ENCODE measurements around the gene SPATA3.

SPATA3 gene

DNA sequence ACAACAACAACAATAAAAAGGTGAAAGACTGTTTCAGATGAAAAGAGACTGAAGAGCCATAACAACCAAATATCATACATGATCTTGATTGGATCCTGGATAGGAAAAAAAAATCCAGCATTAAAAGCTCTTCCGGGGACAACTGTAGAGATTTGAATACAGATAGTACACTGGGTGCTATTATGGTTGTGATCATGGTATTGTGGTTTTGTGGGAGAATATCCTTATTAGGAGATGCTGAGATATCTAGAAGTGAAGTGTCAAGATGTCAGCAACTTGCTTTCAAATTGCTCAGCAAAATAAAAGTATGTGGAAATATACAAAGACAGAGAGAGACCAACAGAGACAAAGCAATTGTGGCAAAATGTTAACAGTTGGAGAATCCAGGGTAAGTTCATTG is 15.5 kb upstream of the SPATA3 start:
- TF ChIP-seq, protein P1, sequence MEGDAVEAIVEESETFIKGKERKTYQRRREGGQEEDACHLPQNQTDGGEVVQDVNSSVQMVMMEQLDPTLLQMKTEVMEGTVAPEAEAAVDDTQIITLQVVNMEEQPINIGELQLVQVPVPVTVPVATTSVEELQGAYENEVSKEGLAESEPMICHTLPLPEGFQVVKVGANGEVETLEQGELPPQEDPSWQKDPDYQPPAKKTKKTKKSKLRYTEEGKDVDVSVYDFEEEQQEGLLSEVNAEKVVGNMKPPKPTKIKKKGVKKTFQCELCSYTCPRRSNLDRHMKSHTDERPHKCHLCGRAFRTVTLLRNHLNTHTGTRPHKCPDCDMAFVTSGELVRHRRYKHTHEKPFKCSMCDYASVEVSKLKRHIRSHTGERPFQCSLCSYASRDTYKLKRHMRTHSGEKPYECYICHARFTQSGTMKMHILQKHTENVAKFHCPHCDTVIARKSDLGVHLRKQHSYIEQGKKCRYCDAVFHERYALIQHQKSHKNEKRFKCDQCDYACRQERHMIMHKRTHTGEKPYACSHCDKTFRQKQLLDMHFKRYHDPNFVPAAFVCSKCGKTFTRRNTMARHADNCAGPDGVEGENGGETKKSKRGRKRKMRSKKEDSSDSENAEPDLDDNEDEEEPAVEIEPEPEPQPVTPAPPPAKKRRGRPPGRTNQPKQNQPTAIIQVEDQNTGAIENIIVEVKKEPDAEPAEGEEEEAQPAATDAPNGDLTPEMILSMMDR (IDR thresholded peaks at IDR 0.05; ENCODE audit: low read length, missing control alignments), result no peak
- no peak for DNase-seq (ENCODE audit: low read depth)
- no peak overlapping the region for H3K4me3 ChIP-seq (replicated peaks; ENCODE audit: low read depth, low read length)

DNA sequence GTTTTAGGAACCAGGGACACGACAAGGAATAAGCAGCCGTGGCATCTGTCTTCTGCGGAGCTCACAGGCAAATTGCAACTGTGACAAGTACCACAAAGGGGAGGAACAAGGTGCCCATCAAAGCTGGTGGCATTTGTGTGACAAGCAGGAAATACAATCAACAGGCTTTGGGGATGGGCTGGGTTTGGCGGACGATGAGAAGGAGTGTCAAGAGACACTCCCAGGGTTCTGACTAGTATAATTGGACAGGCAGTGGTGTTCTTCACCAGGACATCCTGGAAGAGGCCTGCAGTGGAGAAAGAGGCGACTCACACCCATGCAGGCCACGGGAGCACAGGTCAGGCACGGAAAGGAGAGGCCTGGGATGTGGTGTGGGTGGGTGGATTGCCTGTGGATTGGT is 14.2 kb upstream of the SPATA3 start:
- no peak overlapping the region for H3K4me3 ChIP-seq (replicated peaks; ENCODE audit: low read depth, low read length)
- TF ChIP-seq, protein P1 (IDR thresholded peaks at IDR 0.05; ENCODE audit: low read length, missing control alignments), result no peak
- no peak for DNase-seq (ENCODE audit: low read depth)

DNA sequence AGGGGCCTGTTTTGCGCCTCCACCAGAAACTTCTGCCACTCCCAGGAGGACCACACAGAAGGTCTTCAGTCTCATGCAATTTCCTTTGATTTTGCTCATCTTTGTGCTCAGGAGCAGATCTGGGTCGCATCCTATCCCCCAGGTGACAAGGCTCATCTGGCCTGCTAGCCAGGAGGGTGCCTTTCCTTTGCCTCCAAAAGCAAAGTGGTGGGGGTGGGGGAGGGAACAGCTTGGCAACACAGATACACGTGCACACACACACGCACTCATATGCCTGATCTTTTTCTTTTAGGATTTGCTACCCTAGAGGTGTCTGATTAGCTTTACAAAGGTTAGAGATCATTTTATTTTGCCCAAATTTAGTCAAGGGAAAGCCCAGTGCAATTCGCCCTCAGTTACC is 13.8 kb upstream of the SPATA3 start:
- no peak overlapping the region for H3K4me3 ChIP-seq (replicated peaks; ENCODE audit: low read depth, low read length)
- TF ChIP-seq, protein P1 (IDR thresholded peaks at IDR 0.05; ENCODE audit: low read length, missing control alignments), result no peak
- DNase-seq (ENCODE audit: low read depth), result no peak

DNA sequence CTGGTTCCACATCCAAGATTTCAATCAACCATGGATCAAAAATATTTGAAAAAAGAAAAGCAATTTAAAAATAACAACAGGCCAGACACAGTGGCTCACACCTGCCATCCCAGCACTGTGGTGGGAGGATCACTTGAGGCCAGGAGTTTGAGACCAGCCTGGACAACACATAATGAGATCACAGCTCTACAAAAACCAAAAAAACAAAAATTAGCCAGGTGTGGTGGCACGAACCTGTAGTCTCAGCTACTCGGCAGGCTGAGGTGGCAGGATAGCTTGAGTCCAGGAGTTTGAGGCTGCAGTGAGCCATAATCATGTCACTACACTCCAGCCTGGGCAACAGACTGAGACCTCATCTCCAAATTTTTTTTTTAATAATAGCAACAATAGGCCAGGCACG is 13.4 kb upstream of the SPATA3 start:
- no peak overlapping the region for H3K4me3 ChIP-seq (replicated peaks; ENCODE audit: low read depth, low read length)
- TF ChIP-seq, protein P1 (IDR thresholded peaks at IDR 0.05; ENCODE audit: low read length, missing control alignments), result no peak
- no peak for DNase-seq (ENCODE audit: low read depth)

DNA sequence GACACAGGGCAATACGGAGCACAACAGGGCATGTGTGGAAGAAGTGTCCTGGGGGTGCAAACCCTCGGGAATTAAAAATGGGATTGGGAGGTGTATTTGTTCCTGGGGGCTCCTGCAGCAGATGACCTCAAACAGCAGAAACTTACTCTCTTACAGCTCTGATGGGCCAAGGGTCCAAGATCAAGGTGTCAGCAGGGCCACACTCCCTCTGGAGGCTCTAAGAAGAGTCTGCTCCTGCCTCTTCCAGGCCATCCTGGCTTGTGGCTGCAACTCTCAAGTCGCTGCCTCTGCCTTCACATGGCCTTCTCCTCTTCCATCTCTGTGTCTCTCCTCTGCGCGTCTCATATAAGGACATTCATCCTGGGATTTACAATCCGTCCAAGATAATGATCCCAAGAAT is 12.4 kb upstream of the SPATA3 start:
- TF ChIP-seq, protein P1 (IDR thresholded peaks at IDR 0.05; ENCODE audit: low read length, missing control alignments), result no peak
- no peak overlapping the region for H3K4me3 ChIP-seq (replicated peaks; ENCODE audit: low read depth, low read length)
- DNase-seq (ENCODE audit: low read depth), result no peak

DNA sequence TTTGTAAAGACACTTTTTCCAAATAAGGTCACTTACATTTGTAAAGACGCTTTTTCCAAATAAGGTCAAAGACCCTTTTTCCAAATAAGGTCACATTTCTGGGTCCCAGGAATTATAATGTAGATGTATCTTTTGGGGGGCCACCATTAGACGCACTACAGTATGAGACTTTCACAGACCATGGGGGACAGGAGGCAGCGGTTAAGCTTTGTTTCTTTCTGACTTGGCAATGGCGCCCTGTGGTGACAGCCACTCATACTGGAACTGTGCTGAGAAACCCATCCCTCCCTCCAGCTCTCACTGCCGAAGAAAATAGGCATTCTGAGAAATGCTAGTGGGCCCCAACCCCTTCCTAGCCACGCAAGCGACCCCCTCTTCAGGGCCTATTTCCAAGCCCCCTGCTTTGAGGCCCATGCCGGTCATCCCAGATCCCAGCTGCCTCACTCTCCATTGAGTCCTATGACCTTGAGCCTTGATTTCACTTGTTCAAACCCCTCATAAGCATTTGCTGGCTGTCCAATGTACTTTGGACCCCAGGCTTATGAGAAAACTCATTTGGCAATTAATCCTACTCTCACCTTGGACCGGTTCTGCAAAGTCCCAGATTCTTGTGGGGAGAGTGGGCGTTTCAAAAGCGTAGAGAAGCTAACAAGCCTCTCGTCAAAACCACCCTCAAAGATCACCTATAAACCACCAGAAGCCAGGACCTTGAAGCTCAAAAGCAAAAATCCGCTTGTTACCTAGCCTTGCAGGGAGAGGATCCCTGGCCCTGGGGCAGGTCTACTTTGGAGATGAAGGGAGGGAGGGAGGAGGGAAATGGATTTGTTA is 11.3 kb upstream of the SPATA3 start:
- H3K4me3 ChIP-seq (replicated peaks; ENCODE audit: low read depth, low read length), result no peak overlapping the region
- TF ChIP-seq, protein P1 (IDR thresholded peaks at IDR 0.05; ENCODE audit: low read length, missing control alignments), result no peak
- DNase-seq (ENCODE audit: low read depth), result no peak
